Activated naive CD4-positive, alpha-beta T cell treated with anti-CD3 and anti-CD28 coated beads for 36 hours (primary cell): ENCODE results near the gene IL18. TPM values are rescaled to one million over a fixed set of nuclear protein-coding genes. Genes with fewer than 3 reads are reported as not detected.
"Not testable (repeated sequence)": the region's sequence is repeated elsewhere in the genome, so short reads cannot be mapped to it uniquely, and the experiment has no call there.

Source experiments
- CTCF ChIA-PET: fragments of 350-600 bp; sonication (Branson Sonifier 250); formaldehyde crosslinking; loops from one replicate; lab custom pipeline; 2021; ENCODE audit warnings: antibody characterized with exemption; lab: Charles Lee
- DNase-seq: peaks from one replicate; pipeline ENCODE4 v3.0.0-alpha.2; 2020
- H3K27ac Mint-ChIP-seq: one replicate; pipeline ENCODE4 v1.8.0; 2021; ENCODE audit warnings: mild to moderate bottlenecking, mixed read lengths
- H3K27me3 Mint-ChIP-seq: one replicate; pipeline ENCODE4 v1.8.0; 2021; ENCODE audit warnings: low read depth, mixed read lengths
- H3K36me3 Mint-ChIP-seq: one replicate; pipeline ENCODE4 v1.8.0; 2021; ENCODE audit warnings: low read depth, mixed read lengths
- H3K4me1 Mint-ChIP-seq: one replicate; pipeline ENCODE4 v1.8.0; 2021; ENCODE audit warnings: low read depth, mixed read lengths
- H3K4me3 Mint-ChIP-seq: one replicate; pipeline ENCODE4 v1.8.0; 2021; ENCODE audit warnings: mild to moderate bottlenecking, moderate library complexity, mixed read lengths
- H3K9me3 Mint-ChIP-seq: one replicate; pipeline ENCODE4 v1.8.0; 2021; ENCODE audit warnings: mixed read lengths
- intact Hi-C: fragments of 100-400 bp; cut with micrococcal nuclease; formaldehyde crosslinking; loops from one replicate; pipeline ENCODE4 v1.15.1; 2023
- total RNA-seq, 2 experiments: library from RNA; stranded (reverse); gene quantifications; one replicate each; pipeline ENCODE4 v1.2.3, GENCODE V29; 2021

Gene IL18
- total RNA-seq, 2 experiments from 2014 or later: not detected

GRCh38 chr11:112113539-112114457 lies 50.1 kb downstream of the IL18 start:
- Mint-ChIP-seq H3K4me1 (peaks cover 8% of the 10 kb centered on the region), H3K9me3 (no peaks in the 10 kb centered on the region), H3K27me3 (no peaks in the 10 kb centered on the region), H3K36me3 (peaks cover 9% of the 10 kb centered on the region), H3K4me3 (no peak overlapping the region), H3K27ac (no peak overlapping the region)
- intact Hi-C loops: loop anchor here (1.0 to 2.0 kb wide), 3 partner anchors 62 to 167 kb away; partner anchors contain the start of gene BCO2
- DNase-seq: no peak
- CTCF ChIA-PET: interaction anchor here (0.6 to 4.1 kb wide), 35 partner anchors 8 to 1686 kb away, joined by 3 to 46 read pairs (median 5); partner anchors contain the start of gene BCO2

GRCh38 chr11:112106070-112106469 lies 57.8 kb downstream of the IL18 start:
- DNase-seq: no peak
- Mint-ChIP-seq H3K36me3 (peaks cover 4% of the 10 kb centered on the region), H3K4me3 (no peak overlapping the region), H3K27ac (no peak overlapping the region), H3K9me3 (no peaks in the 10 kb centered on the region), H3K4me1 (peaks cover 2% of the 10 kb centered on the region), H3K27me3 (no peaks in the 10 kb centered on the region)
- CTCF ChIA-PET: interaction anchor here (1.1 to 1.3 kb wide), 2 partner anchors 13 to 174 kb away, joined by 6 to 8 read pairs; no protein-coding TSS in a partner anchor
- intact Hi-C loops: no loop called here

- intact Hi-C loops: no loop called here
- CTCF ChIA-PET: interaction anchor here (1.0 to 1.8 kb wide), 4 partner anchors 9 to 485 kb away, joined by 3 to 9 read pairs (median 4); no protein-coding TSS in a partner anchor
- Mint-ChIP-seq H3K27ac (no peak overlapping the region), H3K4me3 (no peak overlapping the region), H3K27me3 (no peaks in the 10 kb centered on the region), H3K4me1 (peaks cover 2% of the 10 kb centered on the region), H3K36me3 (peaks cover 2% of the 10 kb centered on the region), H3K9me3 (no peaks in the 10 kb centered on the region)
- DNase-seq: no peak
These were observed 60.4 kb downstream of the IL18 start for GRCh38 chr11:112103446-112103845.

- H3K36me3 Mint-ChIP-seq: peaks cover 7% of the 10 kb centered on the region
- no peaks in the 10 kb centered on the region for H3K27me3 Mint-ChIP-seq
- H3K9me3 Mint-ChIP-seq: no peaks in the 10 kb centered on the region
- CTCF ChIA-PET: interaction anchor here (1.0 kb wide), 1 partner anchor 14 kb away, joined by 6 read pairs; no protein-coding TSS in a partner anchor
- no peak for DNase-seq
- peaks cover 2% of the 10 kb centered on the region for H3K4me1 Mint-ChIP-seq
- intact Hi-C loops: no loop called here
- H3K27ac Mint-ChIP-seq: no peak overlapping the region
- H3K4me3 Mint-ChIP-seq: no peak overlapping the region
These were observed 63.4 kb downstream of the IL18 start for GRCh38 chr11:112100462-112100861.

- peaks cover 11% of the 10 kb centered on the region for H3K36me3 Mint-ChIP-seq
- DNase-seq: no peak
- CTCF ChIA-PET: interaction anchor here (1.7 kb wide), 1 partner anchor 15 kb away, joined by 9 read pairs; no protein-coding TSS in a partner anchor
- no peaks in the 10 kb centered on the region for H3K4me1 Mint-ChIP-seq
- H3K4me3 Mint-ChIP-seq: no peak overlapping the region
- intact Hi-C loops: no loop called here
- H3K9me3 Mint-ChIP-seq: no peaks in the 10 kb centered on the region
- no peak overlapping the region for H3K27ac Mint-ChIP-seq
- no peaks in the 10 kb centered on the region for H3K27me3 Mint-ChIP-seq
These were observed 66.0 kb downstream of the IL18 start for GRCh38 chr11:112097734-112098528.

GRCh38 chr11:112096194-112096593 lies 67.7 kb downstream of the IL18 start:
- Mint-ChIP-seq H3K4me1 (no peaks in the 10 kb centered on the region), H3K27ac (no peak overlapping the region), H3K36me3 (peaks cover 18% of the 10 kb centered on the region), H3K27me3 (no peaks in the 10 kb centered on the region), H3K9me3 (no peaks in the 10 kb centered on the region), H3K4me3 (no peak overlapping the region)
- intact Hi-C loops: no loop called here
- CTCF ChIA-PET: interaction anchor here (0.8 kb wide), 1 partner anchor 24 kb away, joined by 3 read pairs; no protein-coding TSS in a partner anchor
- DNase-seq: no peak

DNA sequence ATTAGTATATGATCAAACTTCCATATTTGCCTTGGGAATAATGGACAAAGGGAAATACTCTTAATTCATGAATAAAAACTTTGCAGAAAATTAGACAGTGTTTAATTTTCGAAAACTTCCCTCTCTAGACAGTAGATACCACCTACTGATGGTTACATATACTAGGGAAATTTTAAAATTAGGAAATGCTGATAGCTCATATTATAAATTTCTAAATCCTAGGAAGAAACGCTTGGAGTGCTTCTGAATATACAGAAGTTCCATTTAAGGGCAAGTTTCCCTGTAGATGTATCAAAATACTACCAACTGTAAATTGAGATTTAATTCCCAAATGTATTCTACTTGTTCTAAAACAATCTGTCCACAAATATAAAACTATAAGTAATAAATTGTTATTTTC lies 68.6 kb downstream of the IL18 start:
- H3K36me3 Mint-ChIP-seq: peaks cover 23% of the 10 kb centered on the region
- H3K4me1 Mint-ChIP-seq, intact Hi-C loops, DNase-seq, H3K9me3 Mint-ChIP-seq, H3K4me3 Mint-ChIP-seq, H3K27me3 Mint-ChIP-seq, H3K27ac Mint-ChIP-seq: not testable (repeated sequence)
- CTCF ChIA-PET: interaction anchor here (0.6 kb wide), 1 partner anchor 1811 kb away, joined by 4 read pairs; no protein-coding TSS in a partner anchor

Other genes with a start within 250 kb of the IL18 start
- not detected for gene C11orf52, start 245.2 kb downstream of the IL18 start, total RNA-seq
- 1 to 10 TPM; 3.5 to 4.3 TPM for gene DIXDC1, start 226.8 kb downstream of the IL18 start, total RNA-seq
- 10 to 100 TPM; 34.2 to 36.8 TPM for gene DLAT, start 138.7 kb downstream of the IL18 start, total RNA-seq
- gene PIH1D2, start 90.1 kb downstream of the IL18 start, total RNA-seq: under 1 TPM; 0.35 to 0.50 TPM
- 10 to 100 TPM; 14.8 to 19.6 TPM for gene NKAPD1, start 89.8 kb downstream of the IL18 start, total RNA-seq
- gene TIMM8B, start 77.3 kb downstream of the IL18 start, total RNA-seq: 10 to 100 TPM; 35.4 to 41.7 TPM
- 100 to 1,000 TPM; 101 to 115 TPM for gene SDHD, start 77.2 kb downstream of the IL18 start, total RNA-seq
- gene TEX12, start 3.3 kb upstream of the IL18 start, total RNA-seq: not detected
- under 1 TPM; 0.30 to 0.45 TPM for gene BCO2, start 11.4 kb upstream of the IL18 start, total RNA-seq
- 10 to 100 TPM; 34.6 to 39.0 TPM for gene PTS, start 62.3 kb upstream of the IL18 start, total RNA-seq
- gene PLET1, start 96.8 kb upstream of the IL18 start, total RNA-seq: not detected